Omental fat pad (tissue), 4 donors: ENCODE results near the gene FAM200C. TPM values are rescaled to one million over a fixed set of nuclear protein-coding genes. Genes with fewer than 3 reads are reported as not detected.

Experiments
- ATAC-seq: fragments of 150-250 bp; one replicate; pipeline ENCODE4 v1.9.1; 2016; ENCODE audit warnings: mild to moderate bottlenecking, moderate library complexity; ENCODE audit not compliant: low FRiP score
- DNase-seq: peaks from one replicate; pipeline ENCODE4 v3.0.0-alpha.2; 2019; ENCODE audit warnings: low spot score
- total RNA-seq, 4 donors: library from RNA; depleted of rRNA; stranded (reverse); fragments of >200 nt; gene quantifications; one replicate each; pipeline ENCODE4 v1.1.0, GENCODE V29; 2016
- TF ChIP-seq, protein P1 (sequence below), 3 donors: fragments of 450-650 bp; IDR thresholded peaks; one replicate each; pipeline ENCODE4 v1.5.1; 2016 to 2017; ENCODE audit warnings: antibody characterized with exemption in 3 of 3, mild to moderate bottlenecking in 3 of 3, moderate library complexity in 2 of 3

Gene FAM200C
- total RNA-seq, 4 donors from 2014 or later, result 0.84 to 5.7 (median 2.5) TPM

DNA sequence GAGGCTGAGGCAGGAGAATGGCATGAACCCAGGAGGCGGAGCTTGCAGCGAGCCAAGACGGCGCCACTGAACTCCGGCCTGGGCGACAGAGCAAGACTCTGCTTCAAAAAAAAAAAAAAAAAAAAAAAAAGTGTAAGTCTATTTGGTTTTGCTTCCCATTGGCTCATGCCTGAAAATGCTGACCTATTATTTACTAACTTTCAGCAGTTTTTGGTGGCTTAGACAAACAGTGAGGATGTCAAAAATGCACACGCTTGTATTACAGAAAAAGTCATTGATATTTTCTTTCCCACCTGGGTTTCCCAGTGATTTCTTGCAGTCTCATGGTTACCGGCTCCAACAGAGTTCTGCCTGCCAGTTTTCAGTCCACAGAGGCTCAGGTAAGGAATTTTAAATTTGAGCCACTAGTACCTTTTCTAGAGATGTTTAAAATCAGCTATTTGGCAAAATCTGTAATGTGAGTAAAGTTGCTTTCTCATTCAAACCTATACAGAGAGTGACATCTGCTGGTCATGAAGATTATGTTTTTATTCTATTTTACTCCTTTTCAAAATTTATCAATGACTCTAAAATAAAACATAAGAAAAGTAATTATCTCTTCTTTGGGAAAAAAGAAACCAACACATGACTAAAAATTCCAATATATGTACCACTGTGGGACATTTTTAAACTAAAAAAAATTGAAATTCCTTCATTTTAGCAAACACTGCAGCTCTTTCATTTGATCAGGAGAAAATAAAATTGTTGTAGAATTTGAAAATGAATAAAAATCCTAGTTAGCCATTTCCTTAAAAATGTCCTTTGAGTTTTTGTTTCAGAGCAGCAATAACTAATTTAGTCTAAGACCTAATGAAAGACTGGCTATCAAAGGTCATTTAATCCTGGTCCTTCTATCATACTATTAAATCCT is 8.8 kb downstream of the FAM200C start:
- DNase-seq, result no peak
- TF ChIP-seq, protein P1, sequence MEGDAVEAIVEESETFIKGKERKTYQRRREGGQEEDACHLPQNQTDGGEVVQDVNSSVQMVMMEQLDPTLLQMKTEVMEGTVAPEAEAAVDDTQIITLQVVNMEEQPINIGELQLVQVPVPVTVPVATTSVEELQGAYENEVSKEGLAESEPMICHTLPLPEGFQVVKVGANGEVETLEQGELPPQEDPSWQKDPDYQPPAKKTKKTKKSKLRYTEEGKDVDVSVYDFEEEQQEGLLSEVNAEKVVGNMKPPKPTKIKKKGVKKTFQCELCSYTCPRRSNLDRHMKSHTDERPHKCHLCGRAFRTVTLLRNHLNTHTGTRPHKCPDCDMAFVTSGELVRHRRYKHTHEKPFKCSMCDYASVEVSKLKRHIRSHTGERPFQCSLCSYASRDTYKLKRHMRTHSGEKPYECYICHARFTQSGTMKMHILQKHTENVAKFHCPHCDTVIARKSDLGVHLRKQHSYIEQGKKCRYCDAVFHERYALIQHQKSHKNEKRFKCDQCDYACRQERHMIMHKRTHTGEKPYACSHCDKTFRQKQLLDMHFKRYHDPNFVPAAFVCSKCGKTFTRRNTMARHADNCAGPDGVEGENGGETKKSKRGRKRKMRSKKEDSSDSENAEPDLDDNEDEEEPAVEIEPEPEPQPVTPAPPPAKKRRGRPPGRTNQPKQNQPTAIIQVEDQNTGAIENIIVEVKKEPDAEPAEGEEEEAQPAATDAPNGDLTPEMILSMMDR (IDR thresholded peaks at IDR 0.05), result no peak
- no peak for ATAC-seq

GRCh38 chr5:160387445-160387844 is 12.4 kb downstream of the FAM200C start:
- TF ChIP-seq, protein P1 (IDR thresholded peaks at IDR 0.05), result no peak
- DNase-seq, result no peak
- no peak for ATAC-seq

DNA sequence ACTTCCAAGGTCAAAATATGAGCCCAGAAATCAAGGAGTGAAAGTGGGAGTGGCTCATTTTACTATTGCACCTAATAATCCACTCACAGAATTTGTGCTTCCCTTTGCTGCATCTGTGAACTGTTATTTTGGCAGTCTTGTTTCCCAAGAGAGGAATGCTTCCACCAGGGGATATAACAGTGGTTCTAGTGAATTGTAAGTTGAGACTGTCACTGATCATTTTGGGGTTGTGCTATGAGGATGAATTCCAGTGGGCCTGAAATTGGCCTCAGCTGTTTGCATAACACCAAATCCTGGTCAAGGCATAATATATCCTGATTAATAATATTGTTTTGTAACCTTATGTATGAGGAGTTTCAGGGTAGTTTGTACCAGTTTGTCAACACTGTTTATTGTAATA is 14.4 kb downstream of the FAM200C start:
- TF ChIP-seq, protein P1 (IDR thresholded peaks at IDR 0.05), result no peak
- no peak for ATAC-seq
- no peak for DNase-seq

DNA sequence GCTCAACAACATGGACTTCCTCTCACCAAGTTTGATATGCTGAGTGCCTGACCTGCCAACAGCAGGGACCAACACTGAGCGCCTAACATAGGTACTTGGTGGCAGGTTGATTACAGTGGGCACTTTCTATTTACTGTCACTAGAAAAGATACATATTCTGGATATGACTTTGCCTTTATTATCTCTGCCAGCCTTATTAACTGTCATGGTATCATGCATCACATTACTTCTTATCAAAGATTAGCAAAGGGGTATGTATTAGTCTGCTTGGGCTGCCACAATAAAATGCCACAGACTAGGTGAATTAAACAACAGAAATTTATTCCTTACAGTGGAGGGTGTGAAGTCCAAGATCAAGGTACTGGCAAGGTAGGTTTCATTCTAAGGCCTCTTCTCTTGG is 15.2 kb downstream of the FAM200C start:
- DNase-seq (no peak), ATAC-seq (no peak)
- TF ChIP-seq, protein P1 (IDR thresholded peaks at IDR 0.05), result no peak

DNA sequence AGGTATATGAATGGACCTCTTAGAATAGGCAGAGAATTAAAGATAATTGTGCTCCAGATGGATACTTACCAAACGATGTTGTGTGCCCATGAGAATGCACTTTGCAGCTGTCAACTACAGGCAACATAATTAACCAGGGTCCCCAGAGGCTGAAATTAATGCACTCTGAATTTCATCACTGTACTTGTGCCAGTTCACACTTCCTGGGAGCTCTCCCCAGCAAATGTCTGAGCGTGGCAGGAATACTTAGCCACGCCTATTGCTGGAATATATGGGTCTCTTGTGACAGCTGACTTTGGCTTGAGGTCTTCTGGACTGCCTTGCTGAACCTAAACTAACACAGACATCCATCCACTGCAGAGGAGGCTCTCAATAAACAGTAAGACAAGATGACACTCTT is 17.5 kb downstream of the FAM200C start:
- TF ChIP-seq, protein P1 (IDR thresholded peaks at IDR 0.05), result no peak
- no peak for DNase-seq

GRCh38 chr5:160380041-160380440 is 19.8 kb downstream of the FAM200C start:
- ATAC-seq (no peak), DNase-seq (no peak)

More for the DNA sequence above, 17.5 kb downstream of the FAM200C start:
- ATAC-seq, result no peak

More at GRCh38 chr5:160380041-160380440, 19.8 kb downstream of the FAM200C start:
- TF ChIP-seq, protein P1 (IDR thresholded peaks at IDR 0.05), result no peak
